ENCODE results near the gene PCDHB3. TPM values are rescaled to one million over a fixed set of nuclear protein-coding genes. Genes with fewer than 3 reads are reported as not detected.
"Not testable (repeated sequence)": the region's sequence is repeated elsewhere in the genome, so short reads cannot be mapped to it uniquely, and the experiment has no call there.

The PCDHB3 gene
- total RNA-seq, 1 donor from 2014 or later, result 5.7 TPM

- peaks cover 55% of the 10 kb centered on the region for H3K36me3 Mint-ChIP-seq (ENCODE audit: low read depth)
- TF ChIP-seq, protein P1, sequence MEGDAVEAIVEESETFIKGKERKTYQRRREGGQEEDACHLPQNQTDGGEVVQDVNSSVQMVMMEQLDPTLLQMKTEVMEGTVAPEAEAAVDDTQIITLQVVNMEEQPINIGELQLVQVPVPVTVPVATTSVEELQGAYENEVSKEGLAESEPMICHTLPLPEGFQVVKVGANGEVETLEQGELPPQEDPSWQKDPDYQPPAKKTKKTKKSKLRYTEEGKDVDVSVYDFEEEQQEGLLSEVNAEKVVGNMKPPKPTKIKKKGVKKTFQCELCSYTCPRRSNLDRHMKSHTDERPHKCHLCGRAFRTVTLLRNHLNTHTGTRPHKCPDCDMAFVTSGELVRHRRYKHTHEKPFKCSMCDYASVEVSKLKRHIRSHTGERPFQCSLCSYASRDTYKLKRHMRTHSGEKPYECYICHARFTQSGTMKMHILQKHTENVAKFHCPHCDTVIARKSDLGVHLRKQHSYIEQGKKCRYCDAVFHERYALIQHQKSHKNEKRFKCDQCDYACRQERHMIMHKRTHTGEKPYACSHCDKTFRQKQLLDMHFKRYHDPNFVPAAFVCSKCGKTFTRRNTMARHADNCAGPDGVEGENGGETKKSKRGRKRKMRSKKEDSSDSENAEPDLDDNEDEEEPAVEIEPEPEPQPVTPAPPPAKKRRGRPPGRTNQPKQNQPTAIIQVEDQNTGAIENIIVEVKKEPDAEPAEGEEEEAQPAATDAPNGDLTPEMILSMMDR (conservative IDR thresholded peaks at IDR 0.05), result peak; percentile 71
- H3K27me3 Mint-ChIP-seq (ENCODE audit: low read depth), result no peaks in the 10 kb centered on the region
- peak within 1 kb of the TSS; percentile 51 for H3K27ac Mint-ChIP-seq (ENCODE audit: unreplicated experiment)
- H3K4me1 Mint-ChIP-seq, result no peaks in the 10 kb centered on the region
- H3K4me3 Mint-ChIP-seq, result peak within 1 kb of the TSS; percentile 84
- no peak for DNase-seq (ENCODE audit: low read depth, low spot score)
- H3K9me3 Mint-ChIP-seq, result peaks cover 31% of the 10 kb centered on the region
Observed at GRCh38 chr5:141135030-141135717, 34.9 kb downstream of the PCDHB3 start, which contains the start of gene PCDHB5. Gene PCDHB5, plus strand, starts transcription at chr5:141135206. Its CDS starts 229 bp downstream, at chr5:141135435.

DNA sequence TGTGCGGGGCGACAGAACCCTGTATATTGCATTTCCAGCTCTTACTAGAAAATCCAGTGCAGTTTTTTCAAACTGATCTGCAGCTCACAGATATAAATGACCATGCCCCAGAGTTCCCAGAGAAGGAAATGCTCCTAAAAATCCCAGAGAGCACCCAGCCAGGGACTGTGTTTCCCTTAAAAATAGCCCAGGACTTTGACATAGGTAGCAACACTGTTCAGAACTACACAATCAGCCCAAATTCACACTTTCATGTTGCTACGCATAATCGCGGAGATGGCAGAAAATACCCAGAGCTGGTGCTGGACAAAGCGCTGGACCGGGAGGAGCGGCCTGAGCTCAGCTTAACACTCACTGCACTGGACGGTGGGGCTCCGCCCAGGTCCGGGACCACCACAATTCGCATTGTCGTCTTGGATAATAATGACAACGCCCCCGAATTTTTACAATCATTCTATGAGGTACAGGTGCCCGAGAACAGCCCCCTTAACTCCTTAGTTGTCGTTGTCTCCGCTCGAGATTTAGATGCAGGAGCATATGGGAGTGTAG lies 35.5 kb downstream of the PCDHB3 start:
- H3K27ac Mint-ChIP-seq (ENCODE audit: unreplicated experiment), result no peak overlapping the region
- no peaks in the 10 kb centered on the region for H3K4me1 Mint-ChIP-seq

DNA sequence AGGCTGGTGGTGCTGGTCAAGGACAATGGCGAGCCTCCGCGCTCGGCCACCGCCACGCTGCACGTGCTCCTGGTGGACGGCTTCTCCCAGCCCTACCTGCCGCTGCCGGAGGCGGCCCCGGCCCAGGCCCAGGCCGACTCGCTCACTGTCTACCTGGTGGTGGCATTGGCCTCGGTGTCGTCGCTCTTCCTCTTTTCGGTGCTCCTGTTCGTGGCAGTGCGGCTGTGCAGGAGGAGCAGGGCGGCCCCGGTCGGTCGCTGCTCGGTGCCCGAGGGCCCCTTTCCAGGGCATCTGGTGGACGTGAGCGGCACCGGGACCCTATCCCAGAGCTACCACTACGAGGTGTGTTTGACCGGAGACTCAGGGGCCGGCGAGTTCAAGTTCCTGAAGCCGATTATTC lies 37.1 kb downstream of the PCDHB3 start:
- Mint-ChIP-seq H3K9me3 (peaks cover 25% of the 10 kb centered on the region), H3K36me3 (ENCODE audit: low read depth) (peaks cover 48% of the 10 kb centered on the region)
- not testable (repeated sequence) for H3K4me1 Mint-ChIP-seq; H3K27ac Mint-ChIP-seq (ENCODE audit: unreplicated experiment); H3K4me3 Mint-ChIP-seq; DNase-seq (ENCODE audit: low read depth, low spot score); H3K27me3 Mint-ChIP-seq (ENCODE audit: low read depth)

More for the DNA sequence above, 35.5 kb downstream of the PCDHB3 start:
- no peaks in the 10 kb centered on the region for H3K27me3 Mint-ChIP-seq (ENCODE audit: low read depth)
- peaks cover 29% of the 10 kb centered on the region for H3K9me3 Mint-ChIP-seq
- H3K4me3 Mint-ChIP-seq, result peak overlapping the region; percentile 84
- peaks cover 52% of the 10 kb centered on the region for H3K36me3 Mint-ChIP-seq (ENCODE audit: low read depth)
- DNase-seq (ENCODE audit: low read depth, low spot score), result no peak
- TF ChIP-seq, protein P1 (conservative IDR thresholded peaks at IDR 0.05), result no peak

- no peaks in the 10 kb centered on the region for H3K27me3 Mint-ChIP-seq (ENCODE audit: low read depth)
- no peaks in the 10 kb centered on the region for H3K4me1 Mint-ChIP-seq
- no peak within 1 kb of the TSS for H3K27ac Mint-ChIP-seq (ENCODE audit: unreplicated experiment)
- DNase-seq (ENCODE audit: low read depth, low spot score), result no peak
- peaks cover 18% of the 10 kb centered on the region for H3K9me3 Mint-ChIP-seq
- H3K36me3 Mint-ChIP-seq (ENCODE audit: low read depth), result peaks cover 34% of the 10 kb centered on the region
- no peak within 1 kb of the TSS for H3K4me3 Mint-ChIP-seq
- TF ChIP-seq, protein P1 (conservative IDR thresholded peaks at IDR 0.05), result no peak
Observed at GRCh38 chr5:141149812-141150211, 49.5 kb downstream of the PCDHB3 start, which contains the start of gene PCDHB6. Gene PCDHB6, plus strand, starts transcription at chr5:141150057. Its CDS starts 201 bp downstream, at chr5:141150258.

DNA sequence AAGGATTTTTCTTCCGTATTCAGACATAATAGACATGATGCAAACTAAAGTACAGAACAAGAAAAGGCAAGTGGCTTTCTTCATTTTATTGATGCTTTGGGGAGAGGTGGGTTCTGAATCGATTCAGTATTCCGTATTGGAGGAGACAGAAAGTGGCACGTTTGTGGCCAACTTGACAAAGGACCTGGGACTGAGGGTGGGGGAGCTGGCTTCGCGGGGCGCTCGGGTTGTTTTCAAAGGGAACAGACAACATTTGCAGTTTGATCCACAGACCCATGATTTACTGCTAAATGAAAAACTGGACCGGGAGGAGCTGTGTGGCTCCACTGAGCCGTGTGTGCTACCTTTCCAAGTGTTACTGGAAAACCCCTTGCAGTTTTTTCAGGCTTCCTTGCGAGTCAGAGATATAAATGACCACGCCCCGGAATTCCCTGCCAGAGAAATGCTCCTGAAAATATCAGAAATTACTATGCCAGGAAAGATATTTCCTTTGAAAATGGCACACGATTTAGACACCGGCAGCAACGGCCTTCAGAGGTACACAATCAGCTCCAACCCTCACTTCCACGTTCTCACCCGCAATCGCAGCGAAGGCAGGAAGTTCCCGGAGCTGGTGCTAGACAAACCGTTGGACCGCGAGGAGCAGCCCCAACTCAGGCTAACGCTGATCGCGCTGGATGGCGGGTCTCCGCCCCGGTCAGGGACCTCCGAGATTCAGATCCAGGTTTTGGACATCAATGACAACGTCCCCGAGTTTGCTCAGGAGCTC lies 50.1 kb downstream of the PCDHB3 start:
- Mint-ChIP-seq H3K4me3 (no peak overlapping the region), H3K27ac (ENCODE audit: unreplicated experiment) (no peak overlapping the region), H3K9me3 (peaks cover 18% of the 10 kb centered on the region), H3K36me3 (ENCODE audit: low read depth) (peaks cover 36% of the 10 kb centered on the region), H3K27me3 (ENCODE audit: low read depth) (no peaks in the 10 kb centered on the region), H3K4me1 (no peaks in the 10 kb centered on the region)
- TF ChIP-seq, protein P1 (conservative IDR thresholded peaks at IDR 0.05), result no peak
- no peak for DNase-seq (ENCODE audit: low read depth, low spot score)
